Renal cortex interstitium (tissue), 15 donors: ENCODE measurements around the gene TCN2. TPM values are rescaled to one million over a fixed set of nuclear protein-coding genes. Genes with fewer than 3 reads are reported as not detected.
"Not testable (repeated sequence)": the region's sequence is repeated elsewhere in the genome, so short reads cannot be mapped to it uniquely, and the experiment has no call there.

ENCODE experiments used
- DNase-seq, 11 donors: peaks; one replicate each; pipeline ENCODE4 v3.0.0-alpha.2; 2013; ENCODE audit warnings: low read depth in 9 of 11, low spot score in 4 of 11; ENCODE audit errors: extremely low read depth in 1 of 11
- long read RNA-seq, 16 experiments: transcript quantifications; one replicate each; lab custom pipeline, GENCODE V29; 2026
- polyA plus RNA-seq, 3 donors: library from polyadenylated mRNA; unstranded; fragments of 120-200 nt; gene quantifications; one replicate each; pipeline ENCODE4 v1.2.1, GENCODE V29; 2013; ENCODE audit not compliant: insufficient read length in 3 of 3

Gene TCN2
- polyA plus RNA-seq = 10 to 100 TPM; 56.6 to 64.8 (median 56.7) TPM
- long read RNA-seq, donor 1, transcript TCN2-201 (9 exons, 2,535 nt) = major isoform, 9 of 27 reads
- long read RNA-seq, donor 1, partial matches to known transcripts = 16 of 27 reads
- long read RNA-seq, donor 1, other reads (novel, unspliced or antisense) = 0 of 27 reads
- long read RNA-seq, donor 2, transcript TCN2-201 (9 exons, 2,535 nt) = major isoform, 5 of 24 reads
- long read RNA-seq, donor 2, partial matches to known transcripts = 17 of 24 reads
- long read RNA-seq, donor 2, other reads (novel, unspliced or antisense) = 0 of 24 reads
- long read RNA-seq, donor 3, transcript TCN2-201 (9 exons, 2,535 nt) = major isoform, 16 of 17 reads
- long read RNA-seq, donor 3, partial matches to known transcripts = 0 of 17 reads
- long read RNA-seq, donor 3, other reads (novel, unspliced or antisense) = 0 of 17 reads
- long read RNA-seq, donor 4, transcript TCN2-201 (9 exons, 2,535 nt) = major isoform, 20 of 35 reads
- long read RNA-seq, donor 4, partial matches to known transcripts = 12 of 35 reads
- long read RNA-seq, donor 4, other reads (novel, unspliced or antisense) = 0 of 35 reads
- long read RNA-seq, donor 5, transcript TCN2-201 (9 exons, 2,535 nt) = major isoform, 30 of 45 reads
- long read RNA-seq, donor 5, partial matches to known transcripts = 13 of 45 reads
- long read RNA-seq, donor 5, other reads (novel, unspliced or antisense) = 0 of 45 reads
- long read RNA-seq, donor 6, transcript TCN2-201 (9 exons, 2,535 nt) = major isoform, 7 of 14 reads
- long read RNA-seq, donor 6, partial matches to known transcripts = 5 of 14 reads
- long read RNA-seq, donor 6, other reads (novel, unspliced or antisense) = 0 of 14 reads
- long read RNA-seq, donor 7, transcript TCN2-201 (9 exons, 2,535 nt) = major isoform, 19 of 26 reads
- long read RNA-seq, donor 7, partial matches to known transcripts = 5 of 26 reads
- long read RNA-seq, donor 7, other reads (novel, unspliced or antisense) = 0 of 26 reads
- long read RNA-seq, donor 8, transcript TCN2-204 (2 exons, 637 nt) = minor isoform, 6 of 39 reads
- long read RNA-seq, donor 8, transcript TCN2-201 (9 exons, 2,535 nt) = major isoform, 26 of 39 reads
- long read RNA-seq, donor 8, partial matches to known transcripts = 6 of 39 reads
- long read RNA-seq, donor 8, other reads (novel, unspliced or antisense) = 0 of 39 reads
- long read RNA-seq, donor 9, transcript TCN2-201 (9 exons, 2,535 nt) = major isoform, 6 of 12 reads
- long read RNA-seq, donor 9, partial matches to known transcripts = 5 of 12 reads
- long read RNA-seq, donor 9, other reads (novel, unspliced or antisense) = 0 of 12 reads
- long read RNA-seq, donor 10, transcript TCN2-201 (9 exons, 2,535 nt) = major isoform, 15 of 33 reads
- long read RNA-seq, donor 10, partial matches to known transcripts = 16 of 33 reads
- long read RNA-seq, donor 10, other reads (novel, unspliced or antisense) = 0 of 33 reads
- long read RNA-seq, donor 11, transcript TCN2-201 (9 exons, 2,535 nt) = major isoform, 5 of 7 reads
- long read RNA-seq, donor 11, partial matches to known transcripts = 0 of 7 reads
- long read RNA-seq, donor 11, other reads (novel, unspliced or antisense) = 0 of 7 reads
- long read RNA-seq, donor 12, transcript TCN2-201 (9 exons, 2,535 nt) = major isoform, 5 of 6 reads
- long read RNA-seq, donor 12, partial matches to known transcripts = 0 of 6 reads
- long read RNA-seq, donor 12, other reads (novel, unspliced or antisense) = 0 of 6 reads
- long read RNA-seq, donor 13, transcript TCN2-201 (9 exons, 2,535 nt) = major isoform, 28 of 43 reads
- long read RNA-seq, donor 13, partial matches to known transcripts = 8 of 43 reads
- long read RNA-seq, donor 13, other reads (novel, unspliced or antisense) = 0 of 43 reads
- long read RNA-seq, donor 14, transcript TCN2-201 (9 exons, 2,535 nt) = major isoform, 12 of 12 reads
- long read RNA-seq, donor 14, partial matches to known transcripts = 0 of 12 reads
- long read RNA-seq, donor 14, other reads (novel, unspliced or antisense) = 0 of 12 reads
- long read RNA-seq, donor 15, transcript TCN2-201 (9 exons, 2,535 nt) = major isoform, 7 of 8 reads
- long read RNA-seq, donor 15, partial matches to known transcripts = 0 of 8 reads
- long read RNA-seq, donor 15, other reads (novel, unspliced or antisense) = 0 of 8 reads
- long read RNA-seq, donor 16, transcript TCN2-201 (9 exons, 2,535 nt) = major isoform, 42 of 60 reads
- long read RNA-seq, donor 16, partial matches to known transcripts = 11 of 60 reads
- long read RNA-seq, donor 16, other reads (novel, unspliced or antisense) = 0 of 60 reads

DNA sequence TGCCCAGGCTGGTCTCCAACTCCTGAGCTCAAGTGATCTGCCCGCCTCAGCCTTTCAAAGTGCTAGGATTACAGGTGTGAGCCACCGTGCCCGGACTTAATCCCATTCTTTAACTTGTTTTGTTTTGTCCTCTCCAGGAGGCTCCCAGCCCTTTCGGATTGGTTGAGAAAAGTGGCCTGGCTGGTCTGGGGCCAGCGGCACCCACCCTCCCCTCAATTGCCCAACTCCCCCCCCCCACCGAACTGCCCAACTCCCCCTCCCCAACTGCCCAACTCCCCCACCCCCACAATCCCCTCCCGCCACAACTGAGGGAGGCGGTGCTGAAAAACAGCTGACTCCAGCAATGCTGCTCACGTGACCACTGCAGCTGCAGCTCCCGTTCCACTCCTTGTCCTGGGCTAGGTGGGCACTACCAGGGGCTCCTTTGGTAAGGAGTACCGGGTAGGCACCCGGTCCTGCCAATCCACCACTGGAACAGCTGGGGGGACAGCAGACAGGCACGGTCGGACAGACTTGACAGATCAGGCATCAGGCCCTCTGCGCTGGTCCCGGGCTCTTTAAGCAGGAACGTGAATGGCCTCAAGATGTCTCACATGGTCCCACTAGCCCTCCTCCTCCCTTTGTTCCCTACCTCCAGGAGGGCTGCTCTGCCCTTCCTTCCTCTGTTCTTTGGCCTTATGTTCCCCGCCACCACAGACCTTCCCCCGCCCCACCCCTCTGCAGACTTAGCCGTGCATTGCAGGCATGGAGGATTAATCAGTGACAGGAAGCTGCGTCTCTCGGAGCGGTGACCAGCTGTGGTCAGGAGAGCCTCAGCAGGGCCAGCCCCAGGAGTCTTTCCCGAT lies at the start of gene TCN2:
Gene TCN2 (plus strand): TSS at position 720 of the 845 bp plus-strand sequence. CDS start 158 bp downstream, outside the sequence.
- peak; percentile 53 to 82 (median 70) for DNase-seq

DNA sequence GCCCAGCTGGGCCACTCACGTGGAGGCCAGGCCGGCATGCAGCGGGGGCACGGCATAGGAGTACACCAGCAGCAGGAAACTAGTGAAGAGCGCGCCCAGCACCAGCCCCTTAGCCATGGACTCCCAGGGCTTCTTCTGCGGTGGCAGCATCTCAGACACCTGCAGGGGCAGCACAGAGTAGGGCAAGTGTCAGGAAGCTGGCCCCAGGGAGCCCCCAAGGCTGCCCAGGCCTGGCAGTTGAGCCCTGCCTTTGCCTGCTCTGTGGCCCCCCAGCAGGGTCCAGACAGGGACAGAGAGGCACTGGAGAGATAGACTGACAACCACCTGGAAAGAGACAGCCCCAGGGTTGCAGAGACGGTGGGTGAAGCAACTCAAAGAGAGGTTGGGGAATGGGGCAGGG lies 49.7 kb upstream of the TCN2 start:
- DNase-seq = no peak

DNA sequence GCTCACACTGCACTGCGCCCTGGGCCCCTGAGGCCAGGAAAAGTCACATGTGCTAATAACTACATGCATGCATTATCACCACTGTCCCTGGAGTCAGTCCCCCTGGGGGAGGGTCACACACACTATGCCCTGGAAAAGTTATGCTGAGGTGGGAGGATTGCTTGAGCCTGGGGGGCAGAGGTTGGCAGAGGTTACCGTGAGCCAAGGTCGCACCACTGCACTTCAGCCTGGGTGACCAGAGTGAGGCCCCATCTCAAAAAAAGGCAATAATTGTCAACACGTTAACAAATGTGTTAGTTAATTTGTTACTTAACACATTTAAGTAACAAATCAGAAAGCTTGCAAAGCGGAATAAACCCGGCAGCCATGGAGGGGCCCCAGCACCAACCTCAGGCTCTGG lies 47.1 kb upstream of the TCN2 start:
- DNase-seq = no peak

DNA sequence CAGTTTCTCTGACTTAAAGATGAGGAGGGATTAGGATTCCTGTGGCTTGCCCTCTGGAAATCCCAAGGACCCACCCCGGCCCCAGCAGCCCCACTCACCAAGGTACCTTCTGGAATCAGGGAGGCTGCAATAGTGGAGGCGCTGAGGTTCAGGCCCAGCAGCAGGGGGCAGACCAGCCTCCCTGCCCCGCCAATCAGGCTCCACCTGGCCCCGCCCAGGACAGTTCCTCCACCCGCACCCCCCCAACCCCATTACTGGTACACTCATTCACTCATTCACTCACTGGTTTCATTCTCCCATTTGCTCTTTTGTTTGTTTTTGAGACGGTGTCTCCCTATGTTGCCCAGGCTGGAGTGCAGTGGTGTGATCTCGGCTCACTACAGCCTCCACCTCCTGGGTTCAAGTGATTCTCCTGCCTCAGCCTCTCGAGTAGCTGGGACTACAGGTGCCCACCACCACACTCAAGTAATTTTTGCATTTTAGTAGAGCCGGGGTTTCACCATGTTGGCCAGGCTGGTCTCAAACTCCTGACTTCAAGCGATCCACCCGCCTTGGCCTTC lies 46.3 kb upstream of the TCN2 start:
- DNase-seq = not testable (repeated sequence)

DNA sequence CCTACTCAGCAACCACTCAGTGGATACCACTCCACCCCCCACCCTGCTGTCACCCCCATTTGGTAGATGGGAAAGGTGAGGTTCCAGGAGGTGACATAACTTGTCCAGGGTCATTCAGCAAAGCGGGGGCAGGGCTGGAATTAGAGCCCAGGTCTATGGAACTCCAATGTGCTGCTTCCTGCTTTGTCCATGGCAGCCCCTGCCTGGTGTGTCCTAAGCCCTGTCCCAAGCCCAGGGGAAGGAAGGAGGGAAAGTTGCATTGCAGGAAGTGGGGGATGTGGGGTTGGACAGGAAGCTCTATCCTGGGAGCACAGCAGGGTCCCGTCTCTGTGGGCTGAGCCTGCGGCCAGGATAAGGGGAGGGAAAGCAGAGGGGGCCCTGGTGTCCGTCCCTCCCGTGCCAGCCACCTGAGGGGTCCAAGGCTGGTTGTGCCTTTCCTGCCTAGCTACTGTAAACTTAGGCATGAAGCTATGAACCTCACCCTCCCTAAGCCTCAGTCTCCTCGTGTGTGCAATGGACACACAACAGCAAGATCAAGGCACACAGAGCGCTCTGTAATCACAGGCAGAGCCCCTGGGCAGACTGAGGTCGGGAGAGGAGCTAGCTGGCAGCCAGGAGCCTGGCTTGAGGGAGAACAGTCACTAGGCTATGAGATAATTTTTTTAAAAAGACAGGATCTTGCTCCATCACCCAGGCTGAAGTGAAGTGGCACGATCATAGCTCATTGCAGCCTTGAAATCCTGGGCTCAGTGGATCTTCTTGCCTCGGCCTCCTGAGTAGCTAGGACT lies 45.4 kb upstream of the TCN2 start:
- DNase-seq = no peak

DNA sequence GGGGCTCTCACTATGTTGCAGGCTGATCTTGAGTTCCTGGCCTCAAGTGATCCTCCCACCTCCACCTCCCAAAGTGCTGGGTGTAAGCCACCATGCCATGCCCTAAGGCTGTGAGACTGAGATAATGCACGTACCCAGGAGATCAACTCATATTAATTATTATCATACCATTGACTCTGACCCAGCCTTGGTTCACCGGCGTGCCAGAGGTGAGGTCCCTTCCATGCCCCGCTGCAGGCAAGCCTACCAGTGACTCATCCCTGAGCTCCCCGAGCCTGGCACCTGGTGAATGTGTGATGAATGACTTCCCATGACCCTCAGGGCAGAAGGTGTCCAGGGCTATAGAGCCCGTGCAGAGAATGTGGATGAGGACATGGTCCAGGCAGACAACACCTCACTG lies 44.6 kb upstream of the TCN2 start:
- DNase-seq = no peak

DNA sequence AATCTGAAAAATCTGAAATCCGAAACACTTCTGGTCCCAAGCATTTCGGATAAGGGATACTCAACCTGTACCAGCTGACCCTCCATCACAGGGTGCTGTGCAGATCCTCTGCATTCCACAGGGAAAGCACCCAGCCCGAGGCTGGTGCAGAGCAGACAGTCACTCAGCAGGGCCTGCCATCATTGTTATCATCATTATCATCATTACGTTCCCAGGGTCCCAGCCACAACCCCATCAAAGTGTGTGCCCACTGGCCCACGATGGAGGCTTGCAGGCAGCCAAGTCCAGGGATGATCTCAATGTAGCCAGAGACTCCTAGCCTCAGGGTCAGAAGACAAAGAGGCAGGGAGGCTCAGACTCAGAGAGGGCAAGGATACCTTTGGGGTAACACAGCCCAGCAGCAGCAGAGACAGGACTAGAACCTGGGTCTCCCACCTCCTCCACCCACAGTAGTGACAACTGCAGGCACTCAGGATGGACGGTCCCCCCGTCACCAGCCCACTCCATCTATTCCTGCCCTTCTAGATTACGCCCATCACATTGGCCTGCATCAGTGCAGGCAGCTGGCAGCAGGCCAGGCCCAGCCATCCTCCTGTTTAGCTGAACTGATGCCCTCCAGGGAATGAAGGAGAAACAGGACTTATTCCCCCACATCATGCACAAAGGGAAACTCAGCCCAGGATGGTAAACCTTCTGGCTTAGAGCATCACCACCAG lies 42.8 kb upstream of the TCN2 start:
- no peak for DNase-seq

DNA sequence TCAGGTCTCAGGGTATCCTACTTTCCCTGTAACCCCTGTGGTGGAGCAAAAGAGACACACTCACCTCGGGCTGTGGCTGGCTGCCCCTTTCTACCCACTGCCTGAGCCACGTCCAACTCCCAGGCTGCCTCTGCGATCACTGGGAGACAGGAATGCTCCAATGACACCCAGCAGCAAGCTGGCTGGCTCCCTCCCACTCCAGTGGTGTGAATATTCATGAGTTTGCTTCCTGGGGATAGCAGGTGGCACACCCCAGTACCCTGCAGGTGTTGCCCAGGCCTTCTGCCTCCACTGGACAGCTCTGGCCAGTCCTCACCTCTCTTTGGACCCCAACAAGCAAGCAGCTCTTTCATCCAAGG lies 42.2 kb upstream of the TCN2 start:
- DNase-seq = no peak

DNA sequence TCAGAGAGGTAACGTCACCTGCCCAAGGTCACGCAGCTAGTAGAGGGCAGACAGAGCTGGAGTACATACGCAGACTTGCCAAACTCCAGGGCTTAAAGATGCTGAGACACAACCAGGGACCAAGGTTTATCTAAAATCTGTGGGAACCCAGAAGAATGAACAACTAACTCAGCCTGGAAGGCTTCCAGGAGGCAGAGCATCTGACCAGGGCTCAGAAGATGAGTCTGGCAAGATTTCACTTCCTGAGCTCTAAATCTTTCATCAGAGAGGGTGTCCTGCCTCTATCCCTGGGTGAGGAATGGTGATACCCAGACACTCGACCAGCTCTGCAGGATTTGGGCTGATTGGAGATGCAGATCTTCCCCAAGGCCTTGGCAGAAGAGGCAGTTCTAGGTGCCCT lies 41.6 kb upstream of the TCN2 start:
- DNase-seq = no peak

DNA sequence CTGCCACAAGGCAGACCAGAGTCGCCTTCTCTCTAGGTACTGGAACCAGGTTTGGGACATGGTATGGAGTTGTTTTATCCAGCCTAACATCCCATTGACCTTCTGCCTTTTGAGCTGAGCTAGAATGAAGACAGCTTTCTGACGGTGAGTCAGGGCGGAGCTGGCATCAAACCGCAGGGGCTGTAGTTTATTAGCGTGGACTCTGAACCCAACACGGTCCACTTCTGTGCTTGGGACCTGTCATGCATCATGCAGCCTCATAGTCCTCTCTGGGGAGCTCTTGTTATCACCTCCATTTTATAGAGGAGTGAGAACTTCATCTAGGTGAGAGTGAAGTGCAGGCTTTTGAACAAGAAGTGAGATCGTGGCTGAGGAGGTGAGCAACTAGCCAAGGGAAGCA lies 40.8 kb upstream of the TCN2 start:
- no peak for DNase-seq

DNA sequence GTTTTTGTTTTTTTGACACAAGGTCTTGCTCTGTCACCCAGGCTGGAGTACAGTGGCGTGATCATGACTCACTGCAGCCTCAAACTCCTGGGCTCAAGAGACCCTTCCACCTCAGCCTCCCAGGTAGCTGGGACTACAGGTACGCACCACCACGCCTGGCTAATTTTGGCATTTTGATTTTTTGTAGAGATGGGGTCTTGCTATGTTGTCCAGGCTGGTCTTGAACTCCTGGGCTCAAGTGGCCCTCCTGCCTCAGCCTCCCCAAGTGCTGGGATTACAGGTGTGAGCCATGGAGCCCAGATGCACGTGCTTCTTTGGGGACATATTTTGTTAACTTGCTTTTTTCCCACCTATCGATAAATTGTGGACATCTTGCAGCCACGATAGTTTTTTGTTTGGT lies 39.7 kb upstream of the TCN2 start:
- not testable (repeated sequence) for DNase-seq

DNA sequence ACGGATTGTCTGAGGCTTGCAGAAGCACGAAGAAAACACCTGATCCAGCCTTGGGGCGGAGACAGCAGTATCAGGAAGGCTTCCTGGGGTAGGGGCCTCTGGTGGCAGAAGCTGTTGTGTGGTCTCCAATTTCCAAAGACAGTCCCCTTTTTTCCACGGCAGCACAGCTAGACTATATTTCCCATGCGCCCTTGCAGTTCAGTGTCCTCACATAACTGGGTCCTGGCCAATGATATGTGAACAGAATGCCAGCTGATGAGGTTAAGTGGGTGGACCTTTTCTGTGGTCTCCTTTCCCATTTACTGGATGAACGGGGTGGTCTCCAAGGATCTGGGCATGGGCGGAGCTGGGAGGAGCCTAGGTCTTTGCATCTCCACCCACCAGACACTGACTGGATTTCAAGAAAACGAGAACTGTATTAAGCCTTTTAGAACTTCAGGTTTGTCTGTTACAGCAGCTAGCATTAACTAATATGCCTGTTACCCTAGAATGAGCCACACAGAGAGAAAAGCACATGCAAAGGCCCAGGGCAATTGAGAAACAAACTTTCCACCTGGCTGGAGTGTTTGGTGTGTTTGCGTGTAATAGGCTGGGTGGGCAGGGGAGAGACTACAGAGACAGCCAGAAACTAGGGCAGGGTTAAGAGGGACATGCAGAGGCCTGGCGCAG lies 38.7 kb upstream of the TCN2 start:
- DNase-seq = no peak

DNA sequence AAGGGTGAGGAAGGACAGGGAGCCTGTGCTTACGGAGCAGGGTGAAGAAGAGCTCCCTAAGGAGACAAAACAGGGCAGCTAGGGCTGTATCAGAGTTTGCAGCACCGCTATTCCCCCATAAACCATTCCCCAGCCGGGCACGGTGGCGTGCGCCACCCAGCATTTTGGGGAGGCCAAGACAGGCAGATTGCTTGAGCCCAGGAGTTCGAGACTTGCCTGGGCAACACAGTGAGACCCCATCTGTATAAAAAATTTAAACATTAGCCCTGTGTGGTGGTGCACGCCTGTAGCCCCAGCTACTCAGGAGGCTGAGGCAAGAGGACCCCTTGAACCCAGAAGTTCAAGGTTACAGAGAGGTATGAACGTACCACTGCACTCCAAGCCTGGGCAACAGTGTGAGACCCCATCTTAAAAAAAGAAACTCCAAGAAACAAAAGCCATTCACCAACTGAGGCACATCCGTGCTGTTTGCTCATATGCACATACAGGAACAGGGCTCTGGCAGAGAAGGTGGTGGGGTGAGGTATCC lies 37.2 kb upstream of the TCN2 start:
- DNase-seq = no peak

DNA sequence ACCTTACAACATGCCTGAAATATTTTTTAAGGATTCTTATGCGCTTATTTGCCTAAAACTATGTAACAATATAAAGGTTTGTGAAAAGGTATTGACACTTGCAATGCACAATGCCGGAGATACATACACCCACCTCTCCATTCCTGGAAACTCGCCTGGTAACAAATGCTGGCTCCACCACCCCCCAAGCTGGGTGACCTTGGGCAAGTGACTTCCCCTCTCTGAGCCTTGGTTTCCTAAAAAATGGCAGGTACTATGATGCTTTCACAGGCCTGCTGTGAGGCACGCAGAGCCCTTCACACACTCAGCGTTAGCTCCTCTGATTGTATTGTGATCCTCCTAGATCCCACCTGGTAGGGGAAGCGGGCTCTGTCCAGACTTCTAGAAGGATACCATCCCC lies 34.8 kb upstream of the TCN2 start:
- no peak for DNase-seq
